HAP-1 (cell line): ENCODE data around the gene CDC5L.

Source experiments
- DNase-seq, 2 experiments: peaks; one replicate each; pipeline ENCODE4 v3.0.0-alpha.2; 2016 to 2020; ENCODE audit warnings: low spot score in 2 of 2
- H3K27me3 ChIP-seq: fragments of 250-450 bp; sonication (Bioruptor Pico); 2 replicates; pipeline ENCODE4 v1.5.1; 2020; ENCODE audit warnings: low read depth, mild to moderate bottlenecking, moderate library complexity
- H3K36me3 ChIP-seq: fragments of 250-450 bp; sonication (Bioruptor Pico); replicated peaks from 2 replicates; pipeline ENCODE4 v1.5.1; 2020; ENCODE audit warnings: mild to moderate bottlenecking
- H3K4me1 ChIP-seq: fragments of 250-450 bp; sonication (Bioruptor Pico); 2 replicates; pipeline ENCODE4 v1.5.1; 2020; ENCODE audit warnings: mild to moderate bottlenecking
- H3K4me3 ChIP-seq: fragments of 250-450 bp; sonication (Bioruptor Pico); 2 replicates; pipeline ENCODE4 v1.5.1; 2020; ENCODE audit warnings: mild to moderate bottlenecking, moderate library complexity
- H3K9me3 ChIP-seq: fragments of 250-450 bp; sonication (Bioruptor Pico); 2 replicates; pipeline ENCODE4 v1.5.1; 2020; ENCODE audit warnings: mild to moderate bottlenecking, moderate library complexity
- in situ Hi-C: fragments of 300-500 bp; cut with MboI; formaldehyde crosslinking; loops from 3 replicates; pipeline ENCODE4 v1.14.3; 2020; ENCODE audit warnings: low sequenced_read_pairs, inconsistent platforms, mixed read lengths

Gene CDC5L

DNA sequence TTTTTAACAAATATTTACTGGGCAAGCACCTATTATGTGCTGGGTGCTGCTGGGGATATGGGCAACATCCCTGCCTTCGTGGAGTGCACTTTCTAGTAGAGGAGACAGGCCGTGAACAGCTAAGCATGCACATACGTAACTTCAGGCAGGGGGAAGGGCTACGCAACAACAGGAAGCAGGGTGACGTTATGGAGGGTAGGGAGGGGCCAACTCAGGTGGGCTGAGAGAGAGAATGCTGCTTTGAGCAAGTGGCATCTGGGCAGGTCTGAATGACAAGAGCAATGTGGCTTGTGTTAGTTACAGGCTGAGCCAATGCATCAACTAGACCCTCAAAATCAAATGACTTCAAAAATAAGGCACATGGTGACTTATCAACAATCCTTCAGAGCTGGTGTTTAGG lies 112.1 kb downstream of the CDC5L start:
- H3K4me3 ChIP-seq: no peak overlapping the region
- in situ Hi-C loops: no loop called here
- H3K9me3 ChIP-seq: no peaks in the 10 kb centered on the region
- H3K36me3 ChIP-seq: no peaks in the 10 kb centered on the region
- H3K27me3 ChIP-seq: no peaks in the 10 kb centered on the region
- no peak for DNase-seq
- H3K4me1 ChIP-seq: no peaks in the 10 kb centered on the region
